Measurements from ENCODE around the gene NPAS1. TPM values are rescaled to one million over a fixed set of nuclear protein-coding genes. Genes with fewer than 3 reads are reported as not detected.

Gene NPAS1
- total and polyA plus RNA-seq, 2 experiments from 2014 or later = 5.6 to 9.8 TPM

GRCh38 chr19:46975011-46975924 is 44.4 kb upstream of the NPAS1 start (continued):
- TF ChIP-seq ZNF462 (CRISPR knock-in tag; IDR thresholded peaks at IDR 0.05) (no peak), EZH2phosphoT487 (IDR thresholded peaks at IDR 0.05; ENCODE audit: unreplicated experiment) (no peak), REST (IDR thresholded peaks at IDR 0.05; ENCODE audit: unreplicated experiment) (no peak), NANOG (IDR thresholded peaks at IDR 0.05; ENCODE audit: borderline replicate concordance) (no peak), CREB1 (CRISPR knock-in tag; IDR thresholded peaks at IDR 0.05; ENCODE audit: low read depth) (no peak), STAT1 (IDR thresholded peaks at IDR 0.05; ENCODE audit: unreplicated experiment) (no peak), JUNB (IDR thresholded peaks at IDR 0.05; ENCODE audit: unreplicated experiment) (no peak), ZNF331 (CRISPR knock-in tag; IDR thresholded peaks at IDR 0.05; ENCODE audit: low read depth) (no peak)

Measured in GM23338 (cell line).